Transverse colon (tissue), 3 donors: ENCODE results near the gene P2RY12.

ENCODE experiments used
- EP300 ChIP-seq: sonication (generic); formaldehyde crosslinking; IDR thresholded peaks from one replicate; pipeline ENCODE4 v1.6.1; 2017; ENCODE audit warnings: antibody characterized with exemption, low read depth
- POLR2A ChIP-seq: fragments of 450-650 bp; IDR thresholded peaks from one replicate; pipeline ENCODE4 v1.6.1; 2016; ENCODE audit warnings: antibody characterized with exemption, mild to moderate bottlenecking, moderate library complexity
- TF ChIP-seq, protein P1 (sequence below), 5 experiments: fragments of 200-600 bp in 3 of 5; fragments of 450-650 bp in 2 of 5; sonication (generic) in 3 of 5; IDR thresholded peaks; 1 replicate in 2 of 5; 2 replicates in 3 of 5; pipeline ENCODE4 v1.5.1; 2016 to 2017; ENCODE audit warnings: antibody characterized with exemption in 5 of 5, inconsistent platforms in 3 of 5, mild to moderate bottlenecking in 2 of 5, moderate library complexity in 1 of 5

DNA sequence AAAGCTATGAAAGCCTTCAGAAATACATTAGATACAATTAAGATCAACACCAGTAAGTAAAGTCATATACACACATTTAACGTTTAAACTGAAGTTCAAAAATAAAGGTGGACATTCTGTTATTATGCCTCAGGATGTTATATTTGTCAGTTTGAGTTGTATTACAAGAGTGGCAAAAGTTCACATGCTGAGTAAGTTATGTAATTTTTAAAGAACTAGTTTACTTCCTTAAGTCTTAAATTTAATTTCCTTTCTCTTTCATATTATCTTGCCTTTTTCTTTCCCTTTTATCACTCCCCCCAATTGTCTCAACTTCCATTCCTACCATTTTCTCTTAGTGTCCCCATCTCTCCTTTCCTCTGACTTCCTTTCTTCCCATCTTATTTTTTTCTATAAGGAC is 63.0 kb downstream of the P2RY12 start:
- TF ChIP-seq, protein P1, sequence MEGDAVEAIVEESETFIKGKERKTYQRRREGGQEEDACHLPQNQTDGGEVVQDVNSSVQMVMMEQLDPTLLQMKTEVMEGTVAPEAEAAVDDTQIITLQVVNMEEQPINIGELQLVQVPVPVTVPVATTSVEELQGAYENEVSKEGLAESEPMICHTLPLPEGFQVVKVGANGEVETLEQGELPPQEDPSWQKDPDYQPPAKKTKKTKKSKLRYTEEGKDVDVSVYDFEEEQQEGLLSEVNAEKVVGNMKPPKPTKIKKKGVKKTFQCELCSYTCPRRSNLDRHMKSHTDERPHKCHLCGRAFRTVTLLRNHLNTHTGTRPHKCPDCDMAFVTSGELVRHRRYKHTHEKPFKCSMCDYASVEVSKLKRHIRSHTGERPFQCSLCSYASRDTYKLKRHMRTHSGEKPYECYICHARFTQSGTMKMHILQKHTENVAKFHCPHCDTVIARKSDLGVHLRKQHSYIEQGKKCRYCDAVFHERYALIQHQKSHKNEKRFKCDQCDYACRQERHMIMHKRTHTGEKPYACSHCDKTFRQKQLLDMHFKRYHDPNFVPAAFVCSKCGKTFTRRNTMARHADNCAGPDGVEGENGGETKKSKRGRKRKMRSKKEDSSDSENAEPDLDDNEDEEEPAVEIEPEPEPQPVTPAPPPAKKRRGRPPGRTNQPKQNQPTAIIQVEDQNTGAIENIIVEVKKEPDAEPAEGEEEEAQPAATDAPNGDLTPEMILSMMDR (IDR thresholded peaks at IDR 0.05) = no peak
- no peak for TF ChIP-seq EP300
- TF ChIP-seq POLR2A = no peak
